Mucosa of stomach (tissue), 1 donor: Measurements from ENCODE around the gene ANKRD49.

Experiments used
- H3K27me3 ChIP-seq: one replicate; pipeline ENCODE4 v1.7.0; 2013; ENCODE audit warnings: mild to moderate bottlenecking, low read length; ENCODE audit not compliant: control insufficient read depth, insufficient read depth
- H3K36me3 ChIP-seq: one replicate; pipeline ENCODE4 v1.7.0; 2013; ENCODE audit warnings: low read length; ENCODE audit not compliant: control insufficient read depth, insufficient read depth
- H3K4me1 ChIP-seq: one replicate; pipeline ENCODE4 v1.7.0; 2013; ENCODE audit warnings: mild to moderate bottlenecking, low read length; ENCODE audit not compliant: control insufficient read depth, insufficient read depth
- H3K4me3 ChIP-seq: one replicate; pipeline ENCODE4 v1.7.0; 2013; ENCODE audit warnings: low read length
- H3K9ac ChIP-seq: one replicate; pipeline ENCODE4 v1.7.0; 2013; ENCODE audit warnings: mild to moderate bottlenecking, low read length, moderate library complexity
- H3K9me3 ChIP-seq: one replicate; pipeline ENCODE4 v1.7.0; 2013; ENCODE audit warnings: mild to moderate bottlenecking, low read length, moderate library complexity; ENCODE audit not compliant: control insufficient read depth
- donor health status: Pancreatic carcinoma.

The ANKRD49 gene

DNA sequence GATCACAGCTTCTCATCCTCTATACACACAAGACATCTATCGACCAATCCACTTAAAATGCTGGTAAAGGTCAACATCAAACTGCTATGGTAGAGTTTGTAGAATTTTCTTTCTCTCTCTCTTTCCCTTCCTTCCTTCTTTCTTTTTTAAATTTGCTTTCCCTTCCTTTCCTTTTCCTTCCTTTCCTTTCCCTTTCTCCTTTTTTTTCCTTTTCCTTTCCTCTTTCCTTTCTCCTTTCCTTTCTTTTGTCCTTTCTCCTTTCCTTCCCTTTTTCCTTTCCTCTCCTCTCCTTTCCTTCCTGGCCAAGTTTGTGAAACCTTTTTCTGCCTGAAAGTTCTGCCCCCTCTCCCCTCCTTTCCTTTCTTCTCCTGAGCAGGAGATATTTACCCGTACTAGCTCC lies 21.6 kb downstream of the ANKRD49 start:
- no peaks in the 10 kb centered on the region for H3K27me3 ChIP-seq
- H3K9me3 ChIP-seq, result no peaks in the 10 kb centered on the region
- H3K4me3 ChIP-seq, result no peak overlapping the region
- H3K4me1 ChIP-seq, result peaks cover 8% of the 10 kb centered on the region
- H3K36me3 ChIP-seq, result no peaks in the 10 kb centered on the region
- no peak overlapping the region for H3K9ac ChIP-seq

DNA sequence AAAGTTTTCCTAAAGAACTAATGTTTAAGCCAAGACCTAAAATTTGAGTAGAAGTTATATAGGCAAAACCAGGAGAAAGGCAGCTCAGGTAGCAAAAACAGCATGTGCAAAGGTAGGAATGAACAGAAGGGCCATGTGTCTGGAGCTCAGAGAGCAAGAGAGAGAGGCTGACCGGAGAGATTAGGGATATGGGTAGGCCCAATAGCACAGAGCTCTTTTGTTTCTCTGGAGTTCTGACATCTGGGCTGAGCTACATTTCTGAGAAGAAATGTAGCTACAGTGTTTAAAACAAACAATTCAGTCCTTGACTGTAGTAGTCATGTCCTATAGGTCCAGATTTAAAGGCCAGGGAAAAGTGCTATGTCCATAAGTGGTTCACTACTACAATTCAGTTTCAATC lies 22.9 kb downstream of the ANKRD49 start:
- H3K9ac ChIP-seq, result no peak overlapping the region
- H3K9me3 ChIP-seq, result no peaks in the 10 kb centered on the region
- H3K27me3 ChIP-seq, result no peaks in the 10 kb centered on the region

GRCh38 chr11:94518300-94518699 lies 24.5 kb downstream of the ANKRD49 start:
- Histone ChIP-seq H3K36me3 (no peaks in the 10 kb centered on the region), H3K4me3 (no peak overlapping the region), H3K9me3 (no peaks in the 10 kb centered on the region), H3K4me1 (peaks cover 6% of the 10 kb centered on the region), H3K27me3 (no peaks in the 10 kb centered on the region), H3K9ac (no peak overlapping the region)

More for the DNA sequence above, 22.9 kb downstream of the ANKRD49 start:
- Histone ChIP-seq H3K4me1 (peaks cover 8% of the 10 kb centered on the region), H3K36me3 (no peaks in the 10 kb centered on the region), H3K4me3 (no peak overlapping the region)

GRCh38 chr11:94519478-94520084 lies 25.8 kb downstream of the ANKRD49 start:
- no peaks in the 10 kb centered on the region for H3K36me3 ChIP-seq
- no peak overlapping the region for H3K9ac ChIP-seq
- no peaks in the 10 kb centered on the region for H3K9me3 ChIP-seq
- no peaks in the 10 kb centered on the region for H3K27me3 ChIP-seq
- H3K4me3 ChIP-seq, result no peak overlapping the region
- peaks cover 4% of the 10 kb centered on the region for H3K4me1 ChIP-seq

- no peak overlapping the region for H3K9ac ChIP-seq
- no peaks in the 10 kb centered on the region for H3K27me3 ChIP-seq
- H3K36me3 ChIP-seq, result no peaks in the 10 kb centered on the region
- no peaks in the 10 kb centered on the region for H3K9me3 ChIP-seq
- peaks cover 11% of the 10 kb centered on the region for H3K4me1 ChIP-seq
- H3K4me3 ChIP-seq, result no peak overlapping the region
Measured at GRCh38 chr11:94521684-94522083, 27.9 kb downstream of the ANKRD49 start.

GRCh38 chr11:94524341-94524740 lies 30.6 kb downstream of the ANKRD49 start:
- H3K27me3 ChIP-seq, result no peaks in the 10 kb centered on the region
- no peak overlapping the region for H3K9ac ChIP-seq
- H3K4me3 ChIP-seq, result no peak overlapping the region
- H3K9me3 ChIP-seq, result no peaks in the 10 kb centered on the region
- no peaks in the 10 kb centered on the region for H3K36me3 ChIP-seq
- H3K4me1 ChIP-seq, result peaks cover 11% of the 10 kb centered on the region

- H3K4me1 ChIP-seq, result peaks cover 8% of the 10 kb centered on the region
Measured at GRCh38 chr11:94525546-94526324, 32.0 kb downstream of the ANKRD49 start.

DNA sequence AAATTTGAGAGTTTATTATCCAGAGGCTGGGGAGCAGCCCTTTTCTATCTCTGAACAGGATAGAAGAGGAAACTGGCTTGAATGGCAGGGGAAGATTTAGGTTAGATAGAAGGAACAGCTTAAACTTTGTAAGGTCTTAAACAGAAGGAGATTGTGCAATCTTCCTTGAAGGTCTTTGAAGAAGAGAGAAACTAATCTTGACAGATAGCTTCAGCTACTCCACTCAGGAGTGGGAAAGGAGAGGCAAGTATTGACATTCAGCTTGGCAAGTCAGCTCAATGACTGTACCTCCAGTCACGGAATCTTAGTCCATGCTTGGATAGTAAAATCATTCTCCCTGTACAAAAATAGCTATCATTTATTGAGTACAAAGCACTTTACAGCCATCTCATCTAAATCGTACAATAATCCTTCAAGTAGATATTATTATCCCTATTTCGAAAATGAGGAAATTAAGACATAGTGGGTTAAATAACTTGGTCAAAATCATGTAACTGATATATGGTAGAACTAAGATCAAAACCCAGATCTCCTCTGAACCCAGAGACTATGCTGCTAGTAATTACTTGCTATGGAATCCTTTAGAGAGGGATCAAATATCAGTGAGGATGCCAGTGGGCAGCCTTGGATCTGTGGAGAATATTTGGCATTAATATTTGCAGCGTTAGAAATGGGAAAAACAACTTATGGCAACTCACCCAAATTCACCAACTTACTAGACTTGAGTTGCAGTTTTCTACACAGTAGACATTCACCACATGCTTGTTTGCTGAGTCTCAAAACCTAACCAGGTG lies 33.1 kb downstream of the ANKRD49 start:
- Histone ChIP-seq H3K27me3 (no peaks in the 10 kb centered on the region), H3K9ac (no peak overlapping the region), H3K9me3 (no peaks in the 10 kb centered on the region), H3K4me1 (peaks cover 8% of the 10 kb centered on the region), H3K36me3 (no peaks in the 10 kb centered on the region), H3K4me3 (no peak overlapping the region)

More at GRCh38 chr11:94525546-94526324, 32.0 kb downstream of the ANKRD49 start:
- Histone ChIP-seq H3K4me3 (no peak overlapping the region), H3K36me3 (no peaks in the 10 kb centered on the region), H3K9me3 (no peaks in the 10 kb centered on the region), H3K9ac (no peak overlapping the region), H3K27me3 (no peaks in the 10 kb centered on the region)

DNA sequence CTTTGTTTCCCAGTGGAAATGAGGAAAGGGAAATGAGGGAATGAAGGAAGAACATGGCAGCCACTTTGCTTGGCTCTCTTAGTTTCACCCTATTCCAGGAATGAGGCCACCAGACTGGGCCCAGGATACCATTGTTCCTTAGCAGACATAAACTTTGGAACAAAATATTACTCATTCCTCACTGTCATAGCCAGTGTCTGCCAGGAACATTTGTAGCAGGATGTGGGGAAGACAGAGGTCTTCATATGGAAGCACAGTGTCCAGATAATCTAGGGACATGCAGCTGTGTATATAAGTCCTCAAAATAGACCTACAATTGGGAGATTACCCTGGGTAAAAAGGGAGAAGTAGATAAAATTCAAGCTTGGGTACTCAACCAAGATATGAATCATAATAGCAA lies 34.8 kb downstream of the ANKRD49 start:
- no peak overlapping the region for H3K9ac ChIP-seq
- no peak overlapping the region for H3K4me3 ChIP-seq
- no peaks in the 10 kb centered on the region for H3K27me3 ChIP-seq
- peaks cover 8% of the 10 kb centered on the region for H3K4me1 ChIP-seq
- no peaks in the 10 kb centered on the region for H3K36me3 ChIP-seq
- H3K9me3 ChIP-seq, result no peaks in the 10 kb centered on the region

DNA sequence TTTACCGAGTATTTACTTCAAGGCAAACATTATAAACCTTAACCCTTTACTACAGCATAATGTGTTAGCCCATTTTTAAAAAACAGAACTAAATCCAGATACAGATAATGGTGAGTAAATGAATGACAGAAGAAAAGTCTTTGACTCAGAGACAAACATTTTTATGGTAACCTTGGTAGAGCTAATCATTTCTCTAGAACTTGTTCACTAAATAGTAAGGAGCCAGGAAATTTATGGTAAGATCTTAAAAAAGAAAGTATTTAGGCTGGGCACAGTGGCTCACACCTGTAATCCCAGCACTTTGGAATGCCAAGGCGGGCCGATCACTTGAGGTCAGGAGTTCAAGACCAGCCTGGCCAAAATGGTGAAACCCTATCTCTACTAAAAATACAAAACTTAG lies 38.4 kb downstream of the ANKRD49 start:
- H3K9me3 ChIP-seq, result no peaks in the 10 kb centered on the region
- H3K4me1 ChIP-seq, result peaks cover 13% of the 10 kb centered on the region
- H3K9ac ChIP-seq, result no peak overlapping the region
- H3K36me3 ChIP-seq, result no peaks in the 10 kb centered on the region
- no peak overlapping the region for H3K4me3 ChIP-seq
- no peaks in the 10 kb centered on the region for H3K27me3 ChIP-seq

DNA sequence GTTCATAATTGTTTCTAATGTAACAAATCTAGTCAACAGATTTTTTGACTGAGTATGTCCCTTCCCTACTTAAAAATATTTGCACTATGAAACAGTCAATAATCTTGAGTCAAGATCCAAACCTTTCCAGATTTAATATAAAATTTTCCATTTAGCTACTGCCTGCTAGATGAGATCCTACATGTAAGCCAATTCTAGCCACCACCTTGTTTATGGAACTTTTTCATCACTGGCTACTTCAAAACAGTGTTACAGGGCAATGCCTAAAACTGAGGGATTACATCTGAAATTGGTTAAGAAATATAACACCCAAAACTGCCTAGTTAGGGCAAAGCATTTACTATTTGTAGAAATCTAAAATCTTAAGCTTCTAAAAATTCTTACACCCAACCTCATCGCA lies 39.4 kb downstream of the ANKRD49 start:
- Histone ChIP-seq H3K9ac (no peak overlapping the region), H3K9me3 (no peaks in the 10 kb centered on the region), H3K27me3 (no peaks in the 10 kb centered on the region), H3K4me1 (peaks cover 20% of the 10 kb centered on the region), H3K4me3 (no peak overlapping the region), H3K36me3 (no peaks in the 10 kb centered on the region)
